Gastrocnemius medialis (tissue), 4 donors: ENCODE results near the gene PCDHA6. TPM values are rescaled to one million over a fixed set of nuclear protein-coding genes. Genes with fewer than 3 reads are reported as not detected.
"Not testable (repeated sequence)": the region's sequence is repeated elsewhere in the genome, so short reads cannot be mapped to it uniquely, and the experiment has no call there.

Experiments
- ATAC-seq, 2 donors: fragments of 150-250 bp; one replicate each; pipeline ENCODE4 v1.9.1; 2016
- DNase-seq, 2 donors: peaks; one replicate each; pipeline ENCODE4 v3.0.0-alpha.2; 2019
- H3K27ac ChIP-seq, 4 donors: fragments of 200-600 bp; sonication (generic); 1 replicate in 1 of 4; 2 replicates in 3 of 4; pipeline ENCODE4 v1.5.1; 2016 to 2018; ENCODE audit warnings: mild to moderate bottlenecking in 2 of 4, moderate library complexity in 1 of 4
- H3K27me3 ChIP-seq, 3 donors: fragments of 200-600 bp; sonication (generic) in 2 of 3; 1 replicate in 1 of 3; 2 replicates in 2 of 3; pipeline versions ENCODE4 v1.5.1 to v1.6.0; 2016 to 2019; ENCODE audit warnings: mild to moderate bottlenecking in 1 of 3, moderate library complexity in 1 of 3
- H3K36me3 ChIP-seq, 2 donors: fragments of 200-600 bp; sonication (generic) in 1 of 2; one replicate each; pipeline ENCODE4 v1.5.1; 2017 to 2018
- H3K4me1 ChIP-seq, 2 donors: fragments of 200-600 bp; sonication (generic) in 1 of 2; one replicate each; pipeline ENCODE4 v1.5.1; 2016 to 2017; ENCODE audit warnings: mild to moderate bottlenecking in 2 of 2
- H3K4me3 ChIP-seq, 4 donors: fragments of 200-600 bp; sonication (generic) in 3 of 4; 1 replicate in 1 of 4; 2 replicates in 3 of 4; pipeline ENCODE4 v1.5.1; 2016 to 2019; ENCODE audit warnings: mild to moderate bottlenecking in 2 of 4
- H3K9me3 ChIP-seq, 3 donors: fragments of 200-600 bp; sonication (generic) in 2 of 3; 1 replicate in 1 of 3; 2 replicates in 2 of 3; pipeline ENCODE4 v1.5.1; 2016 to 2019
- POLR2A ChIP-seq, 2 donors: fragments of 450-650 bp; IDR thresholded peaks; one replicate each; pipeline ENCODE4 v1.6.1; 2017; ENCODE audit warnings: antibody characterized with exemption in 2 of 2, mild to moderate bottlenecking in 2 of 2, moderate library complexity in 2 of 2
- in situ Hi-C, 4 donors: fragments of 200-750 bp; cut with MboI; loops; one replicate each; pipeline versions ENCODE4 v1.15.0 to v1.8.0; 2017; ENCODE audit warnings: low sequenced_read_pairs in 4 of 4
- intact Hi-C: fragments of 100-400 bp; cut with DNase I; formaldehyde crosslinking; loops from one replicate; pipeline ENCODE4 v1.15.1; 2023; ENCODE audit warnings: low total_unique reads
- total RNA-seq, 4 donors: library from RNA; depleted of rRNA; stranded (reverse); fragments of >200 nt; gene quantifications; one replicate each; pipeline versions ENCODE4 v1.1.0 to v1.2.3, GENCODE V29; 2016
- TF ChIP-seq, protein P1 (sequence below), 5 experiments: fragments of 450-650 bp in 3 of 5; fragments of 200-600 bp in 2 of 5; sonication (generic) in 2 of 5; IDR thresholded peaks in 4 of 5; conservative IDR thresholded peaks in 1 of 5; 1 replicate in 4 of 5; 2 replicates in 1 of 5; pipeline ENCODE4 v1.5.1; 2016 to 2019; ENCODE audit warnings: antibody characterized with exemption in 5 of 5, mild to moderate bottlenecking in 3 of 5, moderate library complexity in 3 of 5

PCDHA6 gene
- total RNA-seq, 4 donors from 2014 or later, result 0.10 to 0.19 TPM; not detected in 2

DNA sequence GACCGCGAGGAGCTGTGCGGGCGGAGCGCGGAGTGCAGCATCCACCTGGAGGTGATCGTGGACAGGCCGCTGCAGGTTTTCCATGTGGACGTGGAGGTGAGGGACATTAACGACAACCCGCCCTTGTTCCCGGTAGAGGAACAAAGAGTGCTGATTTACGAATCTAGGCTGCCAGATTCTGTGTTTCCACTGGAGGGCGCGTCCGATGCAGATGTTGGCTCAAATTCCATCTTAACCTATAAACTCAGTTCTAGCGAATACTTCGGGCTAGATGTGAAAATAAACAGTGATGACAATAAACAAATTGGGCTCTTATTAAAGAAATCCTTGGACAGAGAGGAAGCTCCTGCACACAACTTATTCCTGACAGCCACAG, 590 bp downstream of the PCDHA6 start:
- TF ChIP-seq POLR2A (IDR thresholded peaks at IDR 0.05), result no peak
- intact Hi-C loops, result no loop called here
- peaks cover 0 to 21% (median 15%) of the 10 kb centered on the region in 3 donors for H3K27me3 ChIP-seq
- in situ Hi-C loops, result no loop called here
- ATAC-seq, result no peak
- no peak for DNase-seq
- H3K27ac ChIP-seq, result no peak overlapping the region
- H3K36me3 ChIP-seq, result no peaks in the 10 kb centered on the region
- peaks cover 0 to 4% (median 0%) of the 10 kb centered on the region in 3 donors for H3K9me3 ChIP-seq
- H3K4me3 ChIP-seq, result no peak overlapping the region
- no peaks in the 10 kb centered on the region for H3K4me1 ChIP-seq

DNA sequence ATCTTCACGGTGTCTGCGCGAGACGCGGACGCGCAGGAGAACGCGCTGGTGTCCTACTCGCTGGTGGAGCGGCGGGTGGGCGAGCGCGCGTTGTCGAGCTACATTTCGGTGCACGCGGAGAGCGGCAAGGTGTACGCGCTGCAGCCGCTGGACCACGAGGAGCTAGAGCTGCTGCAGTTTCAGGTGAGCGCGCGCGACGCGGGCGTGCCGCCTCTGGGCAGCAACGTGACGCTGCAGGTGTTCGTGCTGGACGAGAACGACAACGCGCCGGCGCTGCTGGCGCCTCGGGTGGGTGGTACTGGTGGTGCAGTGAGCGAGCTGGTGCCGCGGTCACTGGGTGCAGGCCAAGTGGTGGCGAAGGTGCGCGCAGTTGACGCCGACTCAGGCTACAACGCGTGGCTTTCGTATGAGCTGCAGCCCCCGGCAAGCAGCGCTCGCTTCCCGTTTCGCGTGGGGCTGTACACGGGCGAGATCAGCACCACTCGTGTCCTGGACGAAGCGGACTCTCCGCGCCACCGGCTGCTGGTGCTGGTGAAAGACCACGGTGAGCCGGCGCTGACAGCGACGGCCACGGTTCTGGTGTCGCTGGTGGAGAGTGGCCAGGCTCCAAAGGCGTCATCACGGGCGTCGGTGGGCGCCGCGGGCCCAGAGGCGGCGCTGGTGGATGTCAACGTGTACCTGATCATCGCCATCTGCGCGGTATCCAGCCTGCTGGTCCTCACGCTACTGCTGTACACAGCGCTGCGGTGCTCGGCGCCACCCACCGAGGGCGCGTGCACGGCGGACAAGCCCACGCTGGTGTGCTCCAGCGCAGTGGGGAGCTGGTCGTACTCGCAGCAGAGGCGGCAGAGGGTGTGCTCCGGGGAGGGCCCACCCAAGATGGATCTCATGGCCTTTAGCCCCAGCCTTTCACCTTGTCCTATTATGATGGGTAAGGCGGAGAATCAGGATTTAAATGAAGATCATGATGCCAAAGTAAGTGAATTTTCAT, 2.0 kb downstream of the PCDHA6 start:
- H3K4me1 ChIP-seq, H3K4me3 ChIP-seq, ATAC-seq, DNase-seq, in situ Hi-C loops, H3K9me3 ChIP-seq, H3K27ac ChIP-seq, intact Hi-C loops, H3K36me3 ChIP-seq: not testable (repeated sequence)
- H3K27me3 ChIP-seq, result peaks cover 0 to 21% (median 15%) of the 10 kb centered on the region in 3 donors

DNA sequence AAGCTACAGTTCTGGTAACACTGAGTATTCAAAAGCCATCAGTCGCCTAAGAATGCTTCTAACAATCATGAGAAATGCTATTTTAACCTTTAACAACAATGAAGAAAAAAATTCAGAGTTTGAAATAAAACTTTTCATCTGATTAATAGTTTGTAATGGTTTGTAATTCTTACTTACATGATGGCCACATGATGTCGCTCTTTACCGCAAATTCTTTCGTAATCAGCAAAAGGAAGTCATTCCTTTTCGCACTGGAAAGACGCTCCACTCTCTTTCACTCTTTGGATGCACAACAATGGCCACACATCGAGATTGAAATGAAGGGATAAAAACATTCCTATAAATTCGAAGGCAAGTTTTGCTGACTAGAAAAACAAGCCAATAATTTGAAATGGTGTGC, 6.2 kb downstream of the PCDHA6 start, which contains the start of gene PCDHA7:
TSS of gene PCDHA7 (plus strand) at position 277 of the 400 bp plus-strand sequence. CDS start at position 392, 115 bp downstream.
- DNase-seq (no peak), ATAC-seq (no peak)
- Histone ChIP-seq H3K27ac (no peak within 1 kb of the TSS), H3K4me1 (no peaks in the 10 kb centered on the region), H3K27me3 (peaks cover 0 to 10% (median 7%) of the 10 kb centered on the region in 3 donors), H3K9me3 (no peaks in the 10 kb centered on the region), H3K4me3 (peak within 1 kb of the TSS in 1 of 4 donors; percentile 28), H3K36me3 (no peaks in the 10 kb centered on the region)
- in situ Hi-C loops (no loop called here), intact Hi-C loops (no loop called here)
- TF ChIP-seq, protein P1, sequence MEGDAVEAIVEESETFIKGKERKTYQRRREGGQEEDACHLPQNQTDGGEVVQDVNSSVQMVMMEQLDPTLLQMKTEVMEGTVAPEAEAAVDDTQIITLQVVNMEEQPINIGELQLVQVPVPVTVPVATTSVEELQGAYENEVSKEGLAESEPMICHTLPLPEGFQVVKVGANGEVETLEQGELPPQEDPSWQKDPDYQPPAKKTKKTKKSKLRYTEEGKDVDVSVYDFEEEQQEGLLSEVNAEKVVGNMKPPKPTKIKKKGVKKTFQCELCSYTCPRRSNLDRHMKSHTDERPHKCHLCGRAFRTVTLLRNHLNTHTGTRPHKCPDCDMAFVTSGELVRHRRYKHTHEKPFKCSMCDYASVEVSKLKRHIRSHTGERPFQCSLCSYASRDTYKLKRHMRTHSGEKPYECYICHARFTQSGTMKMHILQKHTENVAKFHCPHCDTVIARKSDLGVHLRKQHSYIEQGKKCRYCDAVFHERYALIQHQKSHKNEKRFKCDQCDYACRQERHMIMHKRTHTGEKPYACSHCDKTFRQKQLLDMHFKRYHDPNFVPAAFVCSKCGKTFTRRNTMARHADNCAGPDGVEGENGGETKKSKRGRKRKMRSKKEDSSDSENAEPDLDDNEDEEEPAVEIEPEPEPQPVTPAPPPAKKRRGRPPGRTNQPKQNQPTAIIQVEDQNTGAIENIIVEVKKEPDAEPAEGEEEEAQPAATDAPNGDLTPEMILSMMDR (IDR thresholded peaks at IDR 0.05 in 4 of 5, conservative IDR thresholded peaks at IDR 0.05 in 1 of 5), result no peak
- no peak for TF ChIP-seq POLR2A (IDR thresholded peaks at IDR 0.05)

DNA sequence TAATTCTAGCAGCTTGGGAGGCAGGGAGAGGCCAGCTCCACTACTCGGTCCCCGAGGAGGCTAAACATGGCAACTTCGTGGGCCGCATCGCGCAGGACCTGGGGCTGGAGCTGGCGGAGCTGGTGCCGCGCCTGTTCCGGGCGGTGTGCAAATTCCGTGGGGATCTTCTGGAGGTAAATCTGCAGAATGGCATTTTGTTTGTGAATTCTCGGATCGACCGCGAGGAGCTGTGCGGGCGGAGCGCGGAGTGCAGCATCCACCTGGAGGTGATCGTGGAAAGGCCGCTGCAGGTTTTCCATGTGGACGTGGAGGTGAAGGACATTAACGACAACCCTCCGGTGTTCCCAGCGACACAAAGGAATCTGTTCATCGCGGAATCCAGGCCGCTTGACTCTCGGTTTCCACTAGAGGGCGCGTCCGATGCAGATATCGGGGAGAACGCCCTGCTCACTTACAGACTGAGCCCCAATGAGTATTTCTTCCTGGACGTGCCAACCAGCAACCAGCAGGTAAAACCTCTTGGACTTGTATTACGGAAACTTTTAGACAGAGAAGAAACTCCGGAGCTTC, 6.8 kb downstream of the PCDHA6 start:
- in situ Hi-C loops, ATAC-seq, intact Hi-C loops, H3K27ac ChIP-seq, H3K9me3 ChIP-seq, H3K36me3 ChIP-seq, H3K4me1 ChIP-seq, DNase-seq: not testable (repeated sequence)
- Histone ChIP-seq H3K27me3 (peaks cover 0 to 13% (median 11%) of the 10 kb centered on the region in 3 donors), H3K4me3 (peak overlapping the region in 1 of 4 donors; percentile 28)

DNA sequence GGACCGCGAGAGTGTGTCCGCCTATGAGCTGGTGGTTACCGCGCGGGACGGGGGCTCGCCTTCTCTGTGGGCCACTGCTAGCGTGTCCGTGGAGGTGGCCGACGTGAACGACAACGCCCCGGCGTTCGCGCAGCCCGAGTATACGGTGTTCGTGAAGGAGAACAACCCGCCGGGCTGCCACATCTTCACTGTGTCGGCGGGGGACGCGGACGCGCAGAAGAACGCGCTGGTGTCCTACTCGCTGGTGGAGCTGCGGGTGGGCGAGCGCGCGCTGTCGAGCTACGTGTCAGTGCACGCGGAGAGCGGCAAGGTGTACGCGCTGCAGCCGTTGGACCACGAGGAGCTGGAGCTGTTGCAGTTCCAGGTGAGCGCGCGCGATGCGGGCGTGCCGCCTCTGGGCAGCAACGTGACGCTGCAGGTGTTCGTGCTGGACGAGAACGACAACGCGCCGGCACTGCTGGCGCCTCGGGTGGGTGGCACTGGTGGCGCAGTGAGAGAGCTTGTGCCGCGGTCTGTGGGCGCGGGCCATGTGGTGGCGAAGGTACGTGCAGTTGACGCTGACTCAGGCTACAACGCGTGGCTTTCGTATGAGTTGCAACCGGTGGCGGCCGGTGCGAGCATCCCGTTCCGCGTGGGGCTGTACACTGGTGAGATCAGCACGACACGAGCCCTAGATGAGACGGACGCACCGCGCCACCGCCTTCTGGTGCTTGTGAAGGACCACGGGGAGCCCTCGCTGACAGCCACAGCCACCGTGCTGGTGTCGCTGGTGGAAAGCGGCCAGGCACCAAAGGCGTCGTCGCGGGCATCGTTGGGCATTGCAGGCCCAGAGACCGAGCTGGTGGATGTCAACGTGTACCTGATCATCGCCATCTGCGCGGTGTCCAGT, 8.1 kb downstream of the PCDHA6 start:
- Histone ChIP-seq H3K27me3 (peaks cover 0 to 13% (median 11%) of the 10 kb centered on the region in 3 donors), H3K9me3 (peaks cover 0 to 8% (median 0%) of the 10 kb centered on the region in 3 donors), H3K36me3 (no peaks in the 10 kb centered on the region), H3K4me3 (no peak overlapping the region), H3K4me1 (no peaks in the 10 kb centered on the region), H3K27ac (no peak overlapping the region)
- ATAC-seq (no peak), DNase-seq (no peak)
- TF ChIP-seq POLR2A (IDR thresholded peaks at IDR 0.05), result no peak
- TF ChIP-seq, protein P1 (IDR thresholded peaks at IDR 0.05 in 4 of 5, conservative IDR thresholded peaks at IDR 0.05 in 1 of 5), result no peak
- intact Hi-C loops (no loop called here), in situ Hi-C loops (no loop called here)
